WERI-Rb-1 (cell line): ENCODE results near the gene SYTL1.

Experiments
- DNase-seq: peaks from one replicate; pipeline ENCODE4 v3.0.0-alpha.2; 2020
- H3K27ac ChIP-seq: fragments of 250-450 bp; sonication (Bioruptor Pico); 2 replicates; pipeline ENCODE4 v1.5.1; 2020; ENCODE audit warnings: mild to moderate bottlenecking, moderate library complexity
- H3K27me3 ChIP-seq: fragments of 250-450 bp; sonication (Bioruptor Pico); 2 replicates; pipeline ENCODE4 v1.5.1; 2021; ENCODE audit warnings: mild to moderate bottlenecking, low read depth, moderate library complexity; ENCODE audit not compliant: insufficient read depth, severe bottlenecking
- H3K36me3 ChIP-seq: fragments of 250-450 bp; sonication (Bioruptor Pico); 2 replicates; pipeline ENCODE4 v1.5.1; 2020; ENCODE audit warnings: mild to moderate bottlenecking, moderate library complexity
- H3K4me3 ChIP-seq: 2 replicates; pipeline ENCODE4 v1.5.1; 2011; ENCODE audit warnings: low read depth, mild to moderate bottlenecking, control low read depth, low read length
- H3K9me3 ChIP-seq: fragments of 250-450 bp; sonication (Bioruptor Pico); 2 replicates; pipeline ENCODE4 v1.5.1; 2021; ENCODE audit warnings: mild to moderate bottlenecking, moderate library complexity; ENCODE audit not compliant: severe bottlenecking
- TF ChIP-seq, protein P1 (sequence below): IDR thresholded peaks from 2 replicates; pipeline ENCODE4 v1.5.1; 2011; ENCODE audit warnings: low read depth, mild to moderate bottlenecking, control low read depth, inconsistent platforms, low read length

The SYTL1 gene

DNA sequence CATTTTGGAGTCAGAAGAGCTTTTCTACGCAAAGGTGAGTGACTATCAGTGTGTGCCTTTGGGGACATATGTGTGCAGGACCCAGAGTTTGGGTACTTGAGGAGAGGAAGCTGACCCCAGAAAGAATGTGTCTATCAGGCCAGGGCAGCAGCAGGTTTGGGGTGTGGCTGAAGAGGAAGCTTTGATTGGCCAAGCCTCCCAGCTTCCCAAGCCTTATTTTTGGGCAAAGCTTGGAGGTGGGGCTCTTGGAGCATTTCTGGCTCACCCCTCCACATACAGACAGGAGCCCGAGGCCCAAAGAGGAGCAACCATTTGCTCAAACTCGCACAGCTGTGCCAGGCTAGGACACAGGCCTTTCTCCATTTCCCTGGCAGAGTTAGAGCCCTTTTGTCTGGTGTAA, 55.3 kb downstream of the SYTL1 start:
- H3K27me3 ChIP-seq = no peaks in the 10 kb centered on the region
- no peak for DNase-seq
- no peak overlapping the region for H3K4me3 ChIP-seq
- H3K36me3 ChIP-seq = no peaks in the 10 kb centered on the region
- TF ChIP-seq, protein P1, sequence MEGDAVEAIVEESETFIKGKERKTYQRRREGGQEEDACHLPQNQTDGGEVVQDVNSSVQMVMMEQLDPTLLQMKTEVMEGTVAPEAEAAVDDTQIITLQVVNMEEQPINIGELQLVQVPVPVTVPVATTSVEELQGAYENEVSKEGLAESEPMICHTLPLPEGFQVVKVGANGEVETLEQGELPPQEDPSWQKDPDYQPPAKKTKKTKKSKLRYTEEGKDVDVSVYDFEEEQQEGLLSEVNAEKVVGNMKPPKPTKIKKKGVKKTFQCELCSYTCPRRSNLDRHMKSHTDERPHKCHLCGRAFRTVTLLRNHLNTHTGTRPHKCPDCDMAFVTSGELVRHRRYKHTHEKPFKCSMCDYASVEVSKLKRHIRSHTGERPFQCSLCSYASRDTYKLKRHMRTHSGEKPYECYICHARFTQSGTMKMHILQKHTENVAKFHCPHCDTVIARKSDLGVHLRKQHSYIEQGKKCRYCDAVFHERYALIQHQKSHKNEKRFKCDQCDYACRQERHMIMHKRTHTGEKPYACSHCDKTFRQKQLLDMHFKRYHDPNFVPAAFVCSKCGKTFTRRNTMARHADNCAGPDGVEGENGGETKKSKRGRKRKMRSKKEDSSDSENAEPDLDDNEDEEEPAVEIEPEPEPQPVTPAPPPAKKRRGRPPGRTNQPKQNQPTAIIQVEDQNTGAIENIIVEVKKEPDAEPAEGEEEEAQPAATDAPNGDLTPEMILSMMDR = no peak
- H3K27ac ChIP-seq = no peak overlapping the region
- H3K9me3 ChIP-seq = no peaks in the 10 kb centered on the region

DNA sequence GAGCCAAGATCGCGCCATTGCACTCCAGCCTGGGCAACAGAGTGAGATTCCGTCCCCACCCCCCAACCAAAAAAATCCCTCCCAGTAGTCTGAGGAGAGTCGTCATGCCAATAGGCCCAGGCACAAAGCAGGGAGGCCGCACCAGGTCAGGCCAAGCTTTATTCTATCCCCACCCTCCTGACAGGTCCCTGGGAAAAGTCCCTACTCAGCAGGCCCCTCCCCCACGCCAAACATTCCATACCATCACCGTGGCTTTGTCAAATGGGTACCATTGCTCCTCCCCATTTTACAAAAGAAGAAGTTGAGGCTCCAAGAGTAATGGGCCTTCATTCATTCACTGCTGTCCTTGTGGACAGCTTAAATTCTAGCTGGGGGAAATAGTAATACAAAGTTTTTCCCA, 55.9 kb downstream of the SYTL1 start:
- H3K9me3 ChIP-seq = no peaks in the 10 kb centered on the region
- DNase-seq = no peak
- H3K4me3 ChIP-seq = no peak overlapping the region
- TF ChIP-seq, protein P1 = no peak
- H3K36me3 ChIP-seq = no peaks in the 10 kb centered on the region
- no peak overlapping the region for H3K27ac ChIP-seq
- H3K27me3 ChIP-seq = no peaks in the 10 kb centered on the region

DNA sequence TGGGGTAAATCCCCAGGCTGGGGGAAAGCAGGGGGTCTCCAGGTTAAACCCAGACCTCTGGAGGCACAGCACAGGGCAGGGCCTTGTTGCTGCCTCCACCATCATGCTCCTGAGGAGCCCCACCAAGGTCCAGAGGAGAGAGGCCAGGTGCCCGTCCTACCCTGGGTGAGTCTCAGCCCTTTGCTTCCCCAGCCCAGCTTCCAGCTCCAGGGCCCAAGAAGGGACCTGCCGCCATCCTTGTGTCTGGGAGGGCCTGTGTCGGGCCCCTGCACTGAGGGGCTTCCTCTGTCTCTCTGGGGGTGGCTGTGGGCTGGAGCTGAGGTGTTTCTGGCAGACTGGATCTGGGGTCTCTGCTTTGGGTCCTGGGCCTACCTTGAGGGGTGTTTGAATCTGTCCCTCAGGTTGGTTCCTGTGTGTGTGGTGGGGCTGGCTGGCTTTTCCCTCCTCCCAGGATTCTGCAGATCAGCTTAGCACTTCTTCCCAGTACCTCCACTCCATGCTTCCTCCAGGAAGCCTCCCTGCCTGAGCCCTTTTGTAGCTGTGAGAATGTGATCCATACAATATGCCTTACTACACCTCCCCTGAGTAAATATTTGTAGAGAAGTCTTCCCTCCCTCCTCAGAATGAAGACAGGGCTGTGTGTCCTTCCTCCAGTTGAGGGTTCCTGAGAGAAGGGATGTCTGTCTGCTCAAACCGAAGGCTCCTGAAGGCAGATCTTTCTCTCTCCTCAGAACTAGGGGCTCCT, 56.8 kb downstream of the SYTL1 start:
- Histone ChIP-seq H3K36me3 (no peaks in the 10 kb centered on the region), H3K27ac (no peak overlapping the region), H3K4me3 (no peak overlapping the region), H3K27me3 (no peaks in the 10 kb centered on the region), H3K9me3 (no peaks in the 10 kb centered on the region)
- DNase-seq = no peak
- TF ChIP-seq, protein P1 = no peak

DNA sequence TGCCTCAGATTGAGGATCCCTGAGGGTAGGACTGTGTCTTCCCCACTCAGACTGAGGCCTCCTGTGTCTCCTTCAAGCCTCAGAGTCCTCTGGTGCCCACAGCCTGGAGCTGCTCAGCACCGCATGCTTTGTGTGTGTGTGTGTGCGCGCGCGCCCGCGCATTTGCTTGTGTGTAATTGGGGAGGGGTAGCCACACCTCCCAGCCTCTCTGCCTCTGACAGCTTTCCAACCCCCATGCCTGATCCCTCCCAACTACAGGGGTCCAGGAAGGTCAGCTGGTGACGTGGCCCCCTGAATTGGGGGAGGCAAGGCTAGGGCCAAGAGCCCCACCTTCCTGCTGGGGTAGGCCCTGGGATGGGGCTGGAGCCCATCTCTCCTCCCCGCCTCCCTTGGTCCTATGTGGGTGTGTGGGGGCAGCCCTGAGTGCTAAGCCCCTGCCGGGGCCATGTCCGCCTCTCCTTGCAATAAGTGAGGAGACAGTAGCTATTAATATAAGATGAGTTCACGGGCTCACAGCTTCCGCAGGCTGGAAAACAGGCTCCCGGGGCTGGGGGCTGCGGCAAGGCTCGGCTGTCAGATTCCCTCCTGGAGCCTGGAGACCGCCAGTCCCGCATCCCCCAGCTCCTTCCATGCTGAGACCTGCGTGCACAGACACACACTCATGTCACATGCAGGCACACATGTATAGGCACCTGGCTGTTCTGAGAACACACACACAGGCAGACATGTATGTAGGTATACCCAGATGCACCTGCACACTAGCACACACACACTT, 57.6 kb downstream of the SYTL1 start:
- no peak overlapping the region for H3K27ac ChIP-seq

DNA sequence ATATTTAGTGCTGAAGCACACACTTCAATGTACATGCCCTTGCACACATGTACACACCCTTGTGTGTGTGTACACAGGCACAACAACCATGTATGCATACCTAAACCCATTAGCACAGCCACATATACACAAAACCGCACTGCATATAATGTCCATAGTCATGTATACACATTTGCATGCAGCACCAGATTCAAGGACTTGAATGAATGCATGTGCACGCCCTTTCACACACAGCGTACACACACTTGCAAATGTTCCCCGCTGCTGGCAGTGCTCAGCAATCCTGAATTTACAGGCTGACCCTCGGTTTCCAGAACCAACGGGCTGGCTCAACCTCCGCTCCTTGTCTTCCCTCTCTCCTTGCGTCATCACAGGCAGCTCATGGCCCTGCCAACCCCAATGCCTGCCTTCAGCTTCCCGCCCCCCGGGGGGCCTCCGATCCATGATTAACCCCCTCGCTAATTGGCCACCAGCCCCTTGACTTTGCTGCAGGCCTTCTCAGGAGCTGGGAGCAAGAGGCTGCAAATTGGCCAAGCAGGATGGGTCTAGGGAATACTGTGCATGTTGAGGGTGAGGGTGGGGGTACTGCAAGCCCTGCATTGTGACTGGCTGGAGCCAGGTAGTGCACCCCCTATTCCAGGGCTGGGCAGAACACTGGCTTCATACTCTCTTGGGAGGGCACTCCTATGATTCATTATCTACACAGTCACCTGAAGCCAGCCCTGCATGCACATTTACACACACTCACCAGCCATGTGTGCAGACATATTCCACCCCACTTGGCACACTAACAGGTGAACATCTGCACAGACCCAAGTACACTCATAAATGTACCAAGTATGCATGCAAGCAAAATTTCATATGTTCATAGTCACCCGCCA, 58.5 kb downstream of the SYTL1 start:
- Histone ChIP-seq H3K27ac (no peak overlapping the region), H3K27me3 (no peaks in the 10 kb centered on the region), H3K9me3 (no peaks in the 10 kb centered on the region), H3K4me3 (no peak overlapping the region), H3K36me3 (no peaks in the 10 kb centered on the region)
- no peak for DNase-seq
- TF ChIP-seq, protein P1 = no peak

More for the DNA sequence above, 57.6 kb downstream of the SYTL1 start:
- no peak overlapping the region for H3K4me3 ChIP-seq
- H3K36me3 ChIP-seq = no peaks in the 10 kb centered on the region
- TF ChIP-seq, protein P1 = no peak
- no peaks in the 10 kb centered on the region for H3K27me3 ChIP-seq
- no peak for DNase-seq
- no peaks in the 10 kb centered on the region for H3K9me3 ChIP-seq
